ENCODE results near the gene ADAMTSL5. TPM values are rescaled to one million over a fixed set of nuclear protein-coding genes. Genes with fewer than 3 reads are reported as not detected.

Gene ADAMTSL5
- total and polyA plus RNA-seq, 9 of the 15 experiments (the other 6 are each of a cell fraction or from before 2014, with no cell fraction given), result 1.0 to 11.6 (median 4.1) TPM

- TF ChIP-seq MYC (IDR thresholded peaks at IDR 0.05; ENCODE audit: low read depth, low read length) (no peak), MYC (CRISPR knock-in tag; IDR thresholded peaks at IDR 0.05; ENCODE audit: borderline replicate concordance, low read depth) (no peak), DNMT1 (IDR thresholded peaks at IDR 0.05) (no peak), ARID2 (IDR thresholded peaks at IDR 0.05) (peak; percentile 39; the same call in 1 of the 2 replicates), ARHGAP35 (IDR thresholded peaks at IDR 0.05; ENCODE audit: partially characterized antibody) (peak; percentile 81), ZBTB7A (IDR thresholded peaks at IDR 0.05; ENCODE audit: borderline replicate concordance, control insufficient read depth, low read depth, low read length) (peak; percentile 5; the same call in 1 of the 2 replicates), IRF2 (CRISPR knock-in tag; IDR thresholded peaks at IDR 0.05) (no peak), FOXK2 (conservative IDR thresholded peaks at IDR 0.05 in 1 of 2, IDR thresholded peaks at IDR 0.05 in 1 of 2; ENCODE audit: low read depth in 2 of 2) (0 out of 4 replicates have a peak, but pooled peaks of 1 of the 2 experiments have one; percentile 41), ZNF76 (CRISPR knock-in tag; IDR thresholded peaks at IDR 0.05; ENCODE audit: borderline replicate concordance) (no peak), NUFIP1 (IDR thresholded peaks at IDR 0.05; ENCODE audit: partially characterized antibody) (no peak), USF1 (CRISPR knock-in tag; IDR thresholded peaks at IDR 0.05) (peak; percentile 21; the same call in 1 of the 2 replicates), ZNF778 (CRISPR knock-in tag; IDR thresholded peaks at IDR 0.05) (no peak), NFXL1 (CRISPR knock-in tag; IDR thresholded peaks at IDR 0.05) (no peak), CC2D1A (IDR thresholded peaks at IDR 0.05) (no peak), SIN3B (IDR thresholded peaks at IDR 0.05; ENCODE audit: low read depth) (no peak), SMARCE1 (IDR thresholded peaks at IDR 0.05) (0 out of 2 replicates have a peak, but pooled peaks have one; percentile 34), BHLHE40 (IDR thresholded peaks at IDR 0.05; ENCODE audit: low read length) (no peak), CAMTA2 (CRISPR knock-in tag; conservative IDR thresholded peaks at IDR 0.05) (no peak), HSF4 (CRISPR knock-in tag; IDR thresholded peaks at IDR 0.05; ENCODE audit: borderline replicate concordance) (no peak)
- TF ChIP-seq, protein P1, sequence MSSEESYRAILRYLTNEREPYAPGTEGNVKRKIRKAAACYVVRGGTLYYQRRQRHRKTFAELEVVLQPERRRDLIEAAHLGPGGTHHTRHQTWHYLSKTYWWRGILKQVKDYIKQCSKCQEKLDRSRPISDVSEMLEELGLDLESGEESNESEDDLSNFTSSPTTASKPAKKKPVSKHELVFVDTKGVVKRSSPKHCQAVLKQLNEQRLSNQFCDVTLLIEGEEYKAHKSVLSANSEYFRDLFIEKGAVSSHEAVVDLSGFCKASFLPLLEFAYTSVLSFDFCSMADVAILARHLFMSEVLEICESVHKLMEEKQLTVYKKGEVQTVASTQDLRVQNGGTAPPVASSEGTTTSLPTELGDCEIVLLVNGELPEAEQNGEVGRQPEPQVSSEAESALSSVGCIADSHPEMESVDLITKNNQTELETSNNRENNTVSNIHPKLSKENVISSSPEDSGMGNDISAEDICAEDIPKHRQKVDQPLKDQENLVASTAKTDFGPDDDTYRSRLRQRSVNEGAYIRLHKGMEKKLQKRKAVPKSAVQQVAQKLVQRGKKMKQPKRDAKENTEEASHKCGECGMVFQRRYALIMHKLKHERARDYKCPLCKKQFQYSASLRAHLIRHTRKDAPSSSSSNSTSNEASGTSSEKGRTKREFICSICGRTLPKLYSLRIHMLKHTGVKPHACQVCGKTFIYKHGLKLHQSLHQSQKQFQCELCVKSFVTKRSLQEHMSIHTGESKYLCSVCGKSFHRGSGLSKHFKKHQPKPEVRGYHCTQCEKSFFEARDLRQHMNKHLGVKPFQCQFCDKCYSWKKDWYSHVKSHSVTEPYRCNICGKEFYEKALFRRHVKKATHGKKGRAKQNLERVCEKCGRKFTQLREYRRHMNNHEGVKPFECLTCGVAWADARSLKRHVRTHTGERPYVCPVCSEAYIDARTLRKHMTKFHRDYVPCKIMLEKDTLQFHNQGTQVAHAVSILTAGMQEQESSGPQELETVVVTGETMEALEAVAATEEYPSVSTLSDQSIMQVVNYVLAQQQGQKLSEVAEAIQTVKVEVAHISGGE (CRISPR knock-in tag; IDR thresholded peaks at IDR 0.05), result no peak
Observed at GRCh38 chr19:1524287-1524971, 11.6 kb upstream of the ADAMTSL5 start (continued).
